ENCODE results near the gene G3BP1.
A peak's percentile ranks its signal among the peaks of the same experiment; 100 is the strongest.

The G3BP1 gene

GRCh38 chr5:151784141-151784540 lies 12.4 kb downstream of the G3BP1 start:
- in situ Hi-C loops (cut with MboI; ENCODE audit: low pct_unique_long_range_greater_than_20kb, low sequenced_read_pairs): no loop called here
- DNase-seq: no peak

GRCh38 chr5:151786468-151786867 lies 14.7 kb downstream of the G3BP1 start:
- in situ Hi-C loops (cut with MboI; ENCODE audit: low pct_unique_long_range_greater_than_20kb, low sequenced_read_pairs): no loop called here
- no peak for DNase-seq

- in situ Hi-C loops (cut with MboI; ENCODE audit: low pct_unique_long_range_greater_than_20kb, low sequenced_read_pairs): no loop called here
- DNase-seq: no peak
These were observed 16.1 kb downstream of the G3BP1 start for GRCh38 chr5:151787817-151788216.

GRCh38 chr5:151793358-151793757 lies 21.6 kb downstream of the G3BP1 start:
- in situ Hi-C loops (cut with MboI; ENCODE audit: low pct_unique_long_range_greater_than_20kb, low sequenced_read_pairs): no loop called here
- no peak for DNase-seq

GRCh38 chr5:151795426-151795825 lies 23.7 kb downstream of the G3BP1 start:
- in situ Hi-C loops (cut with MboI; ENCODE audit: low pct_unique_long_range_greater_than_20kb, low sequenced_read_pairs): no loop called here
- DNase-seq: no peak

GRCh38 chr5:151798674-151799073 lies 26.9 kb downstream of the G3BP1 start:
- in situ Hi-C loops (cut with MboI; ENCODE audit: low pct_unique_long_range_greater_than_20kb, low sequenced_read_pairs): no loop called here
- no peak for DNase-seq

GRCh38 chr5:151799407-151799806 lies 27.7 kb downstream of the G3BP1 start:
- no peak for DNase-seq
- in situ Hi-C loops (cut with MboI; ENCODE audit: low pct_unique_long_range_greater_than_20kb, low sequenced_read_pairs): no loop called here

- in situ Hi-C loops (cut with MboI; ENCODE audit: low pct_unique_long_range_greater_than_20kb, low sequenced_read_pairs): no loop called here
- DNase-seq: no peak
These were observed 28.8 kb downstream of the G3BP1 start for GRCh38 chr5:151800532-151800931.

GRCh38 chr5:151805414-151806223 lies 33.9 kb downstream of the G3BP1 start:
- DNase-seq: no peak
- in situ Hi-C loops (cut with MboI; ENCODE audit: low pct_unique_long_range_greater_than_20kb, low sequenced_read_pairs): no loop called here

GRCh38 chr5:151808451-151809169 lies 36.9 kb downstream of the G3BP1 start:
- in situ Hi-C loops (cut with MboI; ENCODE audit: low pct_unique_long_range_greater_than_20kb, low sequenced_read_pairs): no loop called here
- no peak for DNase-seq

GRCh38 chr5:151810449-151810848 lies 38.7 kb downstream of the G3BP1 start:
- DNase-seq: no peak
- in situ Hi-C loops (cut with MboI; ENCODE audit: low pct_unique_long_range_greater_than_20kb, low sequenced_read_pairs): no loop called here

GRCh38 chr5:151810897-151811296 lies 39.1 kb downstream of the G3BP1 start:
- no peak for DNase-seq
- in situ Hi-C loops (cut with MboI; ENCODE audit: low pct_unique_long_range_greater_than_20kb, low sequenced_read_pairs): no loop called here

- DNase-seq: no peak
- in situ Hi-C loops (cut with MboI; ENCODE audit: low pct_unique_long_range_greater_than_20kb, low sequenced_read_pairs): no loop called here
These were observed 40.0 kb downstream of the G3BP1 start for GRCh38 chr5:151811593-151812321.

- DNase-seq: no peak
- in situ Hi-C loops (cut with MboI; ENCODE audit: low pct_unique_long_range_greater_than_20kb, low sequenced_read_pairs): no loop called here
These were observed 41.1 kb downstream of the G3BP1 start for GRCh38 chr5:151812757-151813309.

GRCh38 chr5:151815051-151815450 lies 43.3 kb downstream of the G3BP1 start:
- DNase-seq: no peak
- in situ Hi-C loops (cut with MboI; ENCODE audit: low pct_unique_long_range_greater_than_20kb, low sequenced_read_pairs): no loop called here

- in situ Hi-C loops (cut with MboI; ENCODE audit: low pct_unique_long_range_greater_than_20kb, low sequenced_read_pairs): no loop called here
- no peak for DNase-seq
These were observed 48.1 kb downstream of the G3BP1 start for GRCh38 chr5:151819830-151820229.

- in situ Hi-C loops (cut with MboI; ENCODE audit: low pct_unique_long_range_greater_than_20kb, low sequenced_read_pairs): no loop called here
- DNase-seq: no peak
These were observed 48.5 kb downstream of the G3BP1 start for GRCh38 chr5:151820271-151820670.

- in situ Hi-C loops (cut with MboI; ENCODE audit: low pct_unique_long_range_greater_than_20kb, low sequenced_read_pairs): no loop called here
- no peak for DNase-seq
These were observed 49.1 kb downstream of the G3BP1 start for GRCh38 chr5:151820903-151821302.

GRCh38 chr5:151822141-151822540 lies 50.4 kb downstream of the G3BP1 start:
- in situ Hi-C loops (cut with MboI; ENCODE audit: low pct_unique_long_range_greater_than_20kb, low sequenced_read_pairs): no loop called here
- no peak for DNase-seq

- in situ Hi-C loops (cut with MboI; ENCODE audit: low pct_unique_long_range_greater_than_20kb, low sequenced_read_pairs): loop anchor here (25.0 kb wide), 1 partner anchor 312 kb away; no protein-coding TSS in a partner anchor
- DNase-seq: peak; percentile 58
These were observed 53.7 kb downstream of the G3BP1 start for GRCh38 chr5:151825445-151825844.

Measured in KBM-7 (cell line).